CD8-positive, alpha-beta memory T cell (primary cell): ENCODE results near the gene SMARCD3. TPM values are rescaled to one million over a fixed set of nuclear protein-coding genes. Genes with fewer than 3 reads are reported as not detected.
A peak's percentile ranks its signal among the peaks of the same experiment; 100 is the strongest.

ENCODE experiments used
- CTCF ChIA-PET: fragments of 350-600 bp; sonication (Branson Sonifier 250); formaldehyde crosslinking; loops from one replicate; lab custom pipeline; 2021; ENCODE audit warnings: antibody characterized with exemption; lab: Charles Lee
- POLR2A ChIA-PET: fragments of 350-600 bp; sonication (Branson Sonifier 250); formaldehyde crosslinking; loops from one replicate; lab custom pipeline; 2021; ENCODE audit warnings: antibody characterized with exemption; lab: Charles Lee
- DNase-seq, 5 donors: peaks; one replicate each; pipeline versions ENCODE4 v3.0.0 to v3.0.0-alpha.2; 2020 to 2022; ENCODE audit warnings: mixed read lengths in 1 of 5
- H3K27ac ChIP-seq: one replicate; pipeline ENCODE4 v1.7.0; 2013; ENCODE audit warnings: low read depth, mild to moderate bottlenecking, low read length, moderate library complexity
- H3K27me3 ChIP-seq: 2 replicates; pipeline ENCODE4 v1.7.0; 2013; ENCODE audit warnings: low read length, mild to moderate bottlenecking; ENCODE audit not compliant: insufficient read depth, poor library complexity, severe bottlenecking
- H3K36me3 ChIP-seq: 2 replicates; pipeline ENCODE4 v1.7.0; 2013; ENCODE audit warnings: mild to moderate bottlenecking, low read length, moderate library complexity; ENCODE audit not compliant: insufficient read depth
- H3K4me1 ChIP-seq: 2 replicates; pipeline ENCODE4 v1.7.0; 2013; ENCODE audit warnings: mild to moderate bottlenecking, low read length, moderate library complexity; ENCODE audit not compliant: insufficient read depth
- H3K4me3 ChIP-seq: 2 replicates; pipeline ENCODE4 v1.7.0; 2013; ENCODE audit warnings: mild to moderate bottlenecking, low read length
- H3K9me3 ChIP-seq: 2 replicates; pipeline ENCODE4 v1.7.0; 2013; ENCODE audit warnings: mild to moderate bottlenecking, low read length
- H3K27ac Mint-ChIP-seq, 8 donors: one replicate each; pipeline ENCODE4 v1.8.0; 2020 to 2021; ENCODE audit warnings: mixed read lengths in 8 of 8, mild to moderate bottlenecking in 6 of 8, inconsistent platforms in 3 of 8, moderate library complexity in 3 of 8
- H3K27me3 Mint-ChIP-seq, 2 donors: one replicate each; pipeline ENCODE4 v1.8.0; 2020 to 2021; ENCODE audit warnings: mixed read lengths in 2 of 2, mild to moderate bottlenecking in 1 of 2, moderate library complexity in 1 of 2
- H3K36me3 Mint-ChIP-seq, 3 donors: one replicate each; pipeline ENCODE4 v1.8.0; 2020 to 2021; ENCODE audit warnings: mixed read lengths in 3 of 3, inconsistent platforms in 1 of 3, mild to moderate bottlenecking in 1 of 3
- H3K4me1 Mint-ChIP-seq, 3 donors: one replicate each; pipeline ENCODE4 v1.8.0; 2020 to 2021; ENCODE audit warnings: mixed read lengths in 3 of 3, inconsistent platforms in 1 of 3, mild to moderate bottlenecking in 1 of 3
- H3K4me3 Mint-ChIP-seq, 7 donors: one replicate each; pipeline ENCODE4 v1.8.0; 2020 to 2021; ENCODE audit warnings: mixed read lengths in 7 of 7, mild to moderate bottlenecking in 6 of 7, moderate library complexity in 4 of 7, inconsistent platforms in 2 of 7
- H3K9me3 Mint-ChIP-seq, 5 donors: one replicate each; pipeline ENCODE4 v1.8.0; 2020 to 2022; ENCODE audit warnings: mixed read lengths in 5 of 5, mild to moderate bottlenecking in 3 of 5, moderate library complexity in 2 of 5, inconsistent platforms in 1 of 5
- polyA plus RNA-seq: library from polyadenylated mRNA; unstranded; fragments of 300-500 nt; fragmentation: Illumina TruSeq; gene quantifications from one replicate; pipeline ENCODE4 v1.2.3, GENCODE V29; 2021
- total RNA-seq, 2 experiments: library from RNA; stranded (reverse); gene quantifications; one replicate each; pipeline ENCODE4 v1.2.3, GENCODE V29; 2021

Gene SMARCD3
- total and polyA plus RNA-seq, 3 experiments from 2014 or later, result 1.8 to 5.7 (median 2.1) TPM

- H3K4me3 ChIP-seq, result no peak overlapping the region
- H3K36me3 Mint-ChIP-seq, result peaks cover 0 to 12% (median 0%) of the 10 kb centered on the region in 3 donors
- ChIA-PET CTCF (no interaction called here), POLR2A (no interaction called here)
- peaks cover 4% of the 10 kb centered on the region for H3K27me3 ChIP-seq
- H3K9me3 Mint-ChIP-seq, result peaks cover 0 to 2% (median 0%) of the 10 kb centered on the region in 5 donors
- no peak overlapping the region for H3K27ac Mint-ChIP-seq
- no peak overlapping the region for H3K4me3 Mint-ChIP-seq
- no peak for DNase-seq
- H3K27me3 Mint-ChIP-seq, result peaks cover 15 to 39% of the 10 kb centered on the region in 2 donors
- no peaks in the 10 kb centered on the region for H3K36me3 ChIP-seq
- H3K27ac ChIP-seq, result no peak overlapping the region
- no peaks in the 10 kb centered on the region for H3K9me3 ChIP-seq
- H3K4me1 ChIP-seq, result no peaks in the 10 kb centered on the region
- peaks cover 0 to 2% (median 0%) of the 10 kb centered on the region in 3 donors for H3K4me1 Mint-ChIP-seq
Measured at GRCh38 chr7:151283302-151283701, 34.8 kb upstream of the SMARCD3 start.

GRCh38 chr7:151282111-151282510 lies 33.6 kb upstream of the SMARCD3 start:
- Histone ChIP-seq H3K27me3 (peaks cover 4% of the 10 kb centered on the region), H3K27ac (no peak overlapping the region), H3K9me3 (no peaks in the 10 kb centered on the region), H3K4me3 (no peak overlapping the region), H3K36me3 (no peaks in the 10 kb centered on the region), H3K4me1 (peaks cover 4% of the 10 kb centered on the region)
- ChIA-PET CTCF (interaction anchor here (1.1 kb wide), 1 partner anchor 22 kb away, joined by 3 read pairs; no protein-coding TSS in a partner anchor), POLR2A (no interaction called here)
- Mint-ChIP-seq H3K27me3 (peaks cover 15 to 39% of the 10 kb centered on the region in 2 donors), H3K36me3 (peaks cover 0 to 12% (median 0%) of the 10 kb centered on the region in 3 donors), H3K4me1 (peaks cover 5 to 6% (median 6%) of the 10 kb centered on the region in 3 donors), H3K4me3 (no peak overlapping the region), H3K9me3 (peaks cover 0 to 2% (median 0%) of the 10 kb centered on the region in 5 donors), H3K27ac (no peak overlapping the region)
- DNase-seq, result no peak

- DNase-seq, result no peak
- Mint-ChIP-seq H3K4me1 (peaks cover 6 to 7% (median 7%) of the 10 kb centered on the region in 3 donors), H3K27ac (no peak overlapping the region), H3K4me3 (peak overlapping the region in 1 of 7 donors; percentile 76), H3K9me3 (peaks cover 0 to 2% (median 0%) of the 10 kb centered on the region in 5 donors), H3K27me3 (peaks cover 15 to 39% of the 10 kb centered on the region in 2 donors), H3K36me3 (peaks cover 0 to 12% (median 0%) of the 10 kb centered on the region in 3 donors)
- H3K4me3 ChIP-seq, result no peak overlapping the region
- no peaks in the 10 kb centered on the region for H3K36me3 ChIP-seq
- H3K4me1 ChIP-seq, result peaks cover 4% of the 10 kb centered on the region
- ChIA-PET POLR2A (no interaction called here), CTCF (interaction anchor here (1.1 kb wide), 1 partner anchor 22 kb away, joined by 3 read pairs; no protein-coding TSS in a partner anchor)
- H3K27me3 ChIP-seq, result peaks cover 4% of the 10 kb centered on the region
- H3K27ac ChIP-seq, result no peak overlapping the region
- no peaks in the 10 kb centered on the region for H3K9me3 ChIP-seq
Measured at GRCh38 chr7:151281686-151282085, 33.2 kb upstream of the SMARCD3 start.

- no peak overlapping the region for H3K27ac Mint-ChIP-seq
- peaks cover 14 to 16% (median 14%) of the 10 kb centered on the region in 3 donors for H3K4me1 Mint-ChIP-seq
- Histone ChIP-seq H3K27ac (no peak overlapping the region), H3K4me1 (peaks cover 13% of the 10 kb centered on the region), H3K4me3 (no peak overlapping the region), H3K27me3 (peaks cover 4% of the 10 kb centered on the region), H3K9me3 (no peaks in the 10 kb centered on the region), H3K36me3 (no peaks in the 10 kb centered on the region)
- ChIA-PET CTCF (no interaction called here), POLR2A (no interaction called here)
- peaks cover 15 to 39% of the 10 kb centered on the region in 2 donors for H3K27me3 Mint-ChIP-seq
- no peak for DNase-seq
- peaks cover 0 to 2% (median 0%) of the 10 kb centered on the region in 5 donors for H3K9me3 Mint-ChIP-seq
- H3K36me3 Mint-ChIP-seq, result peaks cover 0 to 12% (median 0%) of the 10 kb centered on the region in 3 donors
- H3K4me3 Mint-ChIP-seq, result peak overlapping the region in 1 of 7 donors; percentile 28
Measured at GRCh38 chr7:151280388-151281019, 32.0 kb upstream of the SMARCD3 start.

- H3K4me3 Mint-ChIP-seq, result peak overlapping the region in 2 of 7 donors; percentile 20 to 76
- peaks cover 0 to 12% (median 0%) of the 10 kb centered on the region in 3 donors for H3K36me3 Mint-ChIP-seq
- Histone ChIP-seq H3K9me3 (no peaks in the 10 kb centered on the region), H3K27ac (no peak overlapping the region), H3K4me1 (peaks cover 13% of the 10 kb centered on the region), H3K4me3 (no peak overlapping the region), H3K36me3 (no peaks in the 10 kb centered on the region), H3K27me3 (peaks cover 4% of the 10 kb centered on the region)
- ChIA-PET POLR2A (no interaction called here), CTCF (no interaction called here)
- no peak for DNase-seq
- H3K9me3 Mint-ChIP-seq, result peaks cover 0 to 2% (median 0%) of the 10 kb centered on the region in 5 donors
- H3K27me3 Mint-ChIP-seq, result peaks cover 15 to 39% of the 10 kb centered on the region in 2 donors
- no peak overlapping the region for H3K27ac Mint-ChIP-seq
- H3K4me1 Mint-ChIP-seq, result peaks cover 18 to 22% (median 19%) of the 10 kb centered on the region in 3 donors
Measured at GRCh38 chr7:151279868-151280267, 31.4 kb upstream of the SMARCD3 start.

GRCh38 chr7:151278949-151279348 lies 30.5 kb upstream of the SMARCD3 start:
- peaks cover 15 to 37% of the 10 kb centered on the region in 2 donors for H3K27me3 Mint-ChIP-seq
- H3K27me3 ChIP-seq, result peaks cover 4% of the 10 kb centered on the region
- H3K27ac Mint-ChIP-seq, result peak overlapping the region in 2 of 8 donors; percentile 4 to 10
- H3K27ac ChIP-seq, result no peak overlapping the region
- no peak overlapping the region for H3K4me3 ChIP-seq
- H3K9me3 Mint-ChIP-seq, result peaks cover 0 to 2% (median 0%) of the 10 kb centered on the region in 5 donors
- no peaks in the 10 kb centered on the region for H3K36me3 ChIP-seq
- no peak for DNase-seq
- peaks cover 13% of the 10 kb centered on the region for H3K4me1 ChIP-seq
- POLR2A ChIA-PET, result no interaction called here
- peaks cover 0 to 12% (median 0%) of the 10 kb centered on the region in 3 donors for H3K36me3 Mint-ChIP-seq
- peaks cover 19 to 26% (median 22%) of the 10 kb centered on the region in 3 donors for H3K4me1 Mint-ChIP-seq
- no peaks in the 10 kb centered on the region for H3K9me3 ChIP-seq
- H3K4me3 Mint-ChIP-seq, result peak overlapping the region in 5 of 7 donors; percentile 4 to 76 (median 39)
- CTCF ChIA-PET, result no interaction called here

GRCh38 chr7:151277631-151278030 lies 29.1 kb upstream of the SMARCD3 start:
- peaks cover 5 to 27% of the 10 kb centered on the region in 2 donors for H3K27me3 Mint-ChIP-seq

More at GRCh38 chr7:151277631-151278030, 29.1 kb upstream of the SMARCD3 start:
- peaks cover 0 to 7% (median 0%) of the 10 kb centered on the region in 3 donors for H3K36me3 Mint-ChIP-seq
- peak overlapping the region in 5 of 8 donors; percentile 12 to 89 (median 76) for H3K27ac Mint-ChIP-seq
- peaks cover 22 to 29% (median 26%) of the 10 kb centered on the region in 3 donors for H3K4me1 Mint-ChIP-seq
- Histone ChIP-seq H3K4me1 (peaks cover 13% of the 10 kb centered on the region), H3K9me3 (no peaks in the 10 kb centered on the region), H3K36me3 (no peaks in the 10 kb centered on the region), H3K4me3 (peak overlapping the region; percentile 56), H3K27ac (no peak overlapping the region), H3K27me3 (peaks cover 4% of the 10 kb centered on the region)
- no peak for DNase-seq
- H3K9me3 Mint-ChIP-seq, result peaks cover 0 to 2% (median 0%) of the 10 kb centered on the region in 5 donors
- ChIA-PET CTCF (interaction anchor here (1.0 to 1.5 kb wide), 4 partner anchors 26 to 42 kb away, joined by 3 to 7 read pairs (median 4); no protein-coding TSS in a partner anchor), POLR2A (no interaction called here)
- peak overlapping the region; percentile 83 to 90 (median 87) for H3K4me3 Mint-ChIP-seq
